DMS153 treated with DMSO at 0.1 percent for 48 hours (cell line): Measurements from ENCODE around the gene RBM33.

Experiments used
- DNase-seq: peaks from one replicate; lab custom pipeline; 2025; ENCODE audit not compliant: unreplicated experiment; lab: John Stamatoyannopoulos, UW

RBM33 gene

GRCh38 chr7:155621418-155621980, 23.0 kb upstream of the RBM33 start:
- no peak for DNase-seq

- DNase-seq = no peak
Observed at GRCh38 chr7:155624412-155624811, 20.0 kb upstream of the RBM33 start.

- DNase-seq = no peak
Observed at GRCh38 chr7:155625557-155625956, 18.9 kb upstream of the RBM33 start.

- DNase-seq = no peak
Observed at GRCh38 chr7:155629171-155629570, 15.3 kb upstream of the RBM33 start.

GRCh38 chr7:155631155-155631554, 13.3 kb upstream of the RBM33 start:
- DNase-seq = no peak

- DNase-seq = no peak
Observed at GRCh38 chr7:155635817-155636216, 8.6 kb upstream of the RBM33 start.

- no peak for DNase-seq
Observed at GRCh38 chr7:155637155-155637554, 7.3 kb upstream of the RBM33 start.

GRCh38 chr7:155638366-155638765, 6.1 kb upstream of the RBM33 start:
- DNase-seq = no peak

GRCh38 chr7:155639958-155640520, 4.4 kb upstream of the RBM33 start:
- DNase-seq = no peak

GRCh38 chr7:155640629-155641028, 3.8 kb upstream of the RBM33 start:
- no peak for DNase-seq

GRCh38 chr7:155643804-155644177, 670 bp upstream of the RBM33 start:
- DNase-seq = no peak

GRCh38 chr7:155644971-155645509, 579 bp downstream of the RBM33 start:
- no peak for DNase-seq

- DNase-seq = no peak
Observed at GRCh38 chr7:155645662-155646061, 1.2 kb downstream of the RBM33 start.

GRCh38 chr7:155646669-155647068, 2.2 kb downstream of the RBM33 start:
- DNase-seq = no peak

- no peak for DNase-seq
Observed at GRCh38 chr7:155647302-155647701, 2.8 kb downstream of the RBM33 start.

- DNase-seq = no peak
Observed at GRCh38 chr7:155647734-155648133, 3.3 kb downstream of the RBM33 start.

- DNase-seq = no peak
Observed at GRCh38 chr7:155648752-155649339, 4.4 kb downstream of the RBM33 start.

GRCh38 chr7:155649588-155649987, 5.1 kb downstream of the RBM33 start:
- DNase-seq = no peak

- no peak for DNase-seq
Observed at GRCh38 chr7:155652156-155653114, 8.0 kb downstream of the RBM33 start.

- DNase-seq = no peak
Observed at GRCh38 chr7:155653803-155654202, 9.3 kb downstream of the RBM33 start.

GRCh38 chr7:155656891-155657290, 12.4 kb downstream of the RBM33 start:
- no peak for DNase-seq
